ENCODE data around the gene INSC.

DNA sequence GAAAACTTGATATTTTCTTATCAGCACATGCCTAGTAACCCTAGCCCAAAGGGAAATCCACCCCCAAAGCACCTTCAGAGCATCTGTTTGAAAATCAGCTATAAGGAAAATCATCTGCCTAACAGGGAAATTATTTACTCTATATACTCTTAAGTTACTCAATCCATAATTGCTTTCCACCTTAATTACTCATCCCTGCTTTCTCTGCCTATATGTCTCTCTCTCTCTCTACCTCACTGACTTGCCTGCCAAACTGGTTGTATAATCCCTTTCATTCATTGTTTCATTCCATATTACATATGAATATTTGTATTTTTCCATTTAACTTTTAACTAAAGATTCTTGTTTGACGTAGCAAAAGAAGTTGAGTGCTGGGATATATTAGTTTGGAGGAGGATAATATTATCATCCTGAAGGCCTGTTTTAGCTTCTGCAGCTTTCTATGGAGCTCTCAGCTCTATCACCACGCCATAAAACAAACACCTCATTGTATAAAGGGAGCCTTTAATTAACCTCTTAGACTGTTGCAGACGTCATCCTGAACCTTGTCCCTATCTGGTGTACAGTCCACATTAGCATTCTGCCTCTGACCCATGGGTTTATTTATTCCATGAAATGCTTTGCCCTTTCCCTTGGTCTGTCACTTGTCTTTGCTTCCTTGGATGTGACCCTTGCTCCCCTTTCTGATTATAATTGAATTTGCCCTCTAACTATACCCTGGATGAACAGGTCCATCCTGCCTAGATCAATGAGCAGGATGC lies 98.9 kb downstream of the INSC start:
- TF ChIP-seq POLR2A (IDR thresholded peaks at IDR 0.05): no peak
- TF ChIP-seq, protein P1, sequence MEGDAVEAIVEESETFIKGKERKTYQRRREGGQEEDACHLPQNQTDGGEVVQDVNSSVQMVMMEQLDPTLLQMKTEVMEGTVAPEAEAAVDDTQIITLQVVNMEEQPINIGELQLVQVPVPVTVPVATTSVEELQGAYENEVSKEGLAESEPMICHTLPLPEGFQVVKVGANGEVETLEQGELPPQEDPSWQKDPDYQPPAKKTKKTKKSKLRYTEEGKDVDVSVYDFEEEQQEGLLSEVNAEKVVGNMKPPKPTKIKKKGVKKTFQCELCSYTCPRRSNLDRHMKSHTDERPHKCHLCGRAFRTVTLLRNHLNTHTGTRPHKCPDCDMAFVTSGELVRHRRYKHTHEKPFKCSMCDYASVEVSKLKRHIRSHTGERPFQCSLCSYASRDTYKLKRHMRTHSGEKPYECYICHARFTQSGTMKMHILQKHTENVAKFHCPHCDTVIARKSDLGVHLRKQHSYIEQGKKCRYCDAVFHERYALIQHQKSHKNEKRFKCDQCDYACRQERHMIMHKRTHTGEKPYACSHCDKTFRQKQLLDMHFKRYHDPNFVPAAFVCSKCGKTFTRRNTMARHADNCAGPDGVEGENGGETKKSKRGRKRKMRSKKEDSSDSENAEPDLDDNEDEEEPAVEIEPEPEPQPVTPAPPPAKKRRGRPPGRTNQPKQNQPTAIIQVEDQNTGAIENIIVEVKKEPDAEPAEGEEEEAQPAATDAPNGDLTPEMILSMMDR (IDR thresholded peaks at IDR 0.05): no peak
